HUES64 (cell line): ENCODE data around the gene FOXP3.

ENCODE experiments used
- H3K27ac ChIP-seq: 2 replicates; pipeline ENCODE4 v1.7.0; 2013; ENCODE audit warnings: low read depth, low read length, inconsistent platforms
- H3K27me3 ChIP-seq: 2 replicates; pipeline ENCODE4 v1.6.1; 2013; ENCODE audit warnings: mild to moderate bottlenecking, low read length; ENCODE audit not compliant: insufficient read depth
- H3K36me3 ChIP-seq: 2 replicates; pipeline ENCODE4 v1.6.1; 2013; ENCODE audit warnings: mild to moderate bottlenecking, low read length; ENCODE audit not compliant: insufficient read depth
- H3K4me1 ChIP-seq: 2 replicates; pipeline ENCODE4 v1.6.1; 2013; ENCODE audit warnings: mild to moderate bottlenecking, low read length, moderate library complexity; ENCODE audit not compliant: insufficient read depth
- H3K4me3 ChIP-seq: 2 replicates; pipeline ENCODE4 v1.5.1; 2013; ENCODE audit warnings: mild to moderate bottlenecking, low read length, moderate library complexity
- H3K9ac ChIP-seq: 2 replicates; pipeline ENCODE4 v1.6.1; 2013; ENCODE audit warnings: mild to moderate bottlenecking, low read depth, low read length
- H3K9me3 ChIP-seq: 2 replicates; pipeline ENCODE4 v1.6.1; 2013; ENCODE audit warnings: low read depth, low read length; ENCODE audit not compliant: insufficient read depth
- WGBS: fragments of 150-250, 120-280 bp; methylation state at CpG from one replicate; pipeline ENCODE4 v1.1.7; 2013; ENCODE audit warnings: missing lambda C conversion rate; 5-methylcytosine and 5-hydroxymethylcytosine counted together

Gene FOXP3

GRCh38 chrX:49291615-49292337 lies 27.3 kb upstream of the FOXP3 start:
- H3K9me3 ChIP-seq: no peaks in the 10 kb centered on the region
- no peaks in the 10 kb centered on the region for H3K27me3 ChIP-seq
- no peak overlapping the region for H3K27ac ChIP-seq
- H3K4me1 ChIP-seq: no peaks in the 10 kb centered on the region
- H3K36me3 ChIP-seq: no peaks in the 10 kb centered on the region
- H3K9ac ChIP-seq: no peak overlapping the region
- 25% methylated on average over 10 of the region's 11 CpGs for WGBS
- no peak overlapping the region for H3K4me3 ChIP-seq

- no peak overlapping the region for H3K27ac ChIP-seq
- WGBS: 87% methylated on average over 7 of the region's 7 CpGs
- no peaks in the 10 kb centered on the region for H3K36me3 ChIP-seq
- H3K4me1 ChIP-seq: no peaks in the 10 kb centered on the region
- H3K4me3 ChIP-seq: no peak overlapping the region
- no peaks in the 10 kb centered on the region for H3K9me3 ChIP-seq
- no peak overlapping the region for H3K9ac ChIP-seq
- no peaks in the 10 kb centered on the region for H3K27me3 ChIP-seq
Observed at GRCh38 chrX:49290215-49290614, 25.7 kb upstream of the FOXP3 start.

GRCh38 chrX:49287665-49288064 lies 23.2 kb upstream of the FOXP3 start:
- no peaks in the 10 kb centered on the region for H3K4me1 ChIP-seq
- H3K27ac ChIP-seq: no peak overlapping the region
- WGBS: 75% methylated on average over 1 of the region's 1 CpG
- H3K27me3 ChIP-seq: no peaks in the 10 kb centered on the region
- no peak overlapping the region for H3K9ac ChIP-seq
- no peak overlapping the region for H3K4me3 ChIP-seq
- H3K36me3 ChIP-seq: no peaks in the 10 kb centered on the region; the same call in 1 of the 2 replicates
- H3K9me3 ChIP-seq: no peaks in the 10 kb centered on the region

- H3K4me1 ChIP-seq: no peaks in the 10 kb centered on the region
- WGBS: 88% methylated on average over 4 of the region's 4 CpGs
Observed at GRCh38 chrX:49286581-49286980, 22.1 kb upstream of the FOXP3 start.

GRCh38 chrX:49286136-49286535 lies 21.6 kb upstream of the FOXP3 start:
- no peak overlapping the region for H3K27ac ChIP-seq
- H3K27me3 ChIP-seq: no peaks in the 10 kb centered on the region
- H3K4me3 ChIP-seq: no peak overlapping the region
- no peaks in the 10 kb centered on the region for H3K9me3 ChIP-seq
- H3K9ac ChIP-seq: no peak overlapping the region
- WGBS: 94% methylated on average over 18 of the region's 18 CpGs
- no peaks in the 10 kb centered on the region; the same call in 1 of the 2 replicates for H3K36me3 ChIP-seq
- H3K4me1 ChIP-seq: no peaks in the 10 kb centered on the region

More at GRCh38 chrX:49286581-49286980, 22.1 kb upstream of the FOXP3 start:
- Histone ChIP-seq H3K27me3 (no peaks in the 10 kb centered on the region), H3K4me3 (no peak overlapping the region), H3K9me3 (no peaks in the 10 kb centered on the region), H3K9ac (no peak overlapping the region), H3K36me3 (no peaks in the 10 kb centered on the region; the same call in 1 of the 2 replicates), H3K27ac (no peak overlapping the region)

- 89% methylated on average over 3 of the region's 3 CpGs for WGBS
- no peaks in the 10 kb centered on the region for H3K9me3 ChIP-seq
- H3K4me1 ChIP-seq: no peaks in the 10 kb centered on the region
- H3K4me3 ChIP-seq: no peak overlapping the region
- H3K27ac ChIP-seq: no peak overlapping the region
- H3K9ac ChIP-seq: no peak overlapping the region
- H3K27me3 ChIP-seq: no peaks in the 10 kb centered on the region
- H3K36me3 ChIP-seq: no peaks in the 10 kb centered on the region; the same call in 1 of the 2 replicates
Observed at GRCh38 chrX:49284212-49284611, 19.7 kb upstream of the FOXP3 start.

- Histone ChIP-seq H3K27me3 (no peaks in the 10 kb centered on the region), H3K9ac (no peak overlapping the region), H3K27ac (no peak overlapping the region), H3K4me3 (no peak overlapping the region; the same call in 1 of the 2 replicates), H3K4me1 (no peaks in the 10 kb centered on the region), H3K9me3 (no peaks in the 10 kb centered on the region), H3K36me3 (no peaks in the 10 kb centered on the region; the same call in 1 of the 2 replicates)
- whole genome bisulfite sequencing: 31% methylated on average over 11 of the region's 11 CpGs
Observed at GRCh38 chrX:49282647-49283011, 18.1 kb upstream of the FOXP3 start.

GRCh38 chrX:49278081-49278480 lies 13.6 kb upstream of the FOXP3 start:
- H3K27me3 ChIP-seq: no peaks in the 10 kb centered on the region
- no peak overlapping the region for H3K4me3 ChIP-seq
- H3K9ac ChIP-seq: no peak overlapping the region
- 94% methylated on average over 3 of the region's 3 CpGs for WGBS
- H3K4me1 ChIP-seq: no peaks in the 10 kb centered on the region
- no peak overlapping the region for H3K27ac ChIP-seq
- H3K9me3 ChIP-seq: no peaks in the 10 kb centered on the region
- peaks cover 4% of the 10 kb centered on the region for H3K36me3 ChIP-seq

DNA sequence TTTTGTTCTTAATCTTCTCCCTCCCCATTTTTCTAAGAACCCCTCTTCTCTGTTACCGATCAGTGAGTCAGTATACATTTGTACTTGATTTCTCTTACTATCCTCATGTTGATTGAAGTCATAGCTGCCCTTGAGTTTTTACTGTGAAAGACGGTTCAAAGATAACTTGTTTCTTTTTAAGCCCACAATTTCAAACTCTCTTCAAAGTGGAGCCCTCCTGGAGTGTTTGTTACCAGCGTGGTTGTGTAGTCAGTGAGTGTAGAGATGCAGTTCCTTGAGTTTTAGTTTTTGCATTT lies 13.0 kb upstream of the FOXP3 start:
- no peak overlapping the region for H3K27ac ChIP-seq
- H3K36me3 ChIP-seq: peaks cover 5% of the 10 kb centered on the region
- no peak overlapping the region for H3K4me3 ChIP-seq
- H3K4me1 ChIP-seq: 0 out of 2 replicates have a peak, but pooled peaks cover under 1% of the 10 kb centered on the region
- H3K9me3 ChIP-seq: no peaks in the 10 kb centered on the region
- H3K9ac ChIP-seq: no peak overlapping the region
- no peaks in the 10 kb centered on the region for H3K27me3 ChIP-seq
- 87% methylated on average over 3 of the region's 3 CpGs for WGBS

GRCh38 chrX:49276671-49277534 lies 12.4 kb upstream of the FOXP3 start:
- Histone ChIP-seq H3K9ac (no peak overlapping the region), H3K9me3 (no peaks in the 10 kb centered on the region), H3K27me3 (no peaks in the 10 kb centered on the region), H3K36me3 (peaks cover 8% of the 10 kb centered on the region), H3K4me1 (0 out of 2 replicates have a peak, but pooled peaks cover 5% of the 10 kb centered on the region), H3K4me3 (no peak overlapping the region), H3K27ac (no peak overlapping the region)
- 89% methylated on average over 19 of the region's 19 CpGs for WGBS

- H3K4me1 ChIP-seq: 0 out of 2 replicates have a peak, but pooled peaks cover 5% of the 10 kb centered on the region
- no peaks in the 10 kb centered on the region for H3K9me3 ChIP-seq
- 100% methylated on average over 1 of the region's 1 CpG for WGBS
- no peak overlapping the region for H3K9ac ChIP-seq
- no peaks in the 10 kb centered on the region for H3K27me3 ChIP-seq
- H3K27ac ChIP-seq: no peak overlapping the region
- H3K4me3 ChIP-seq: no peak overlapping the region
- H3K36me3 ChIP-seq: peaks cover 8% of the 10 kb centered on the region
Observed at GRCh38 chrX:49276207-49276606, 11.7 kb upstream of the FOXP3 start.
